K562 (cell line): Measurements from ENCODE around the gene BRME1. TPM values are rescaled to one million over a fixed set of nuclear protein-coding genes. Genes with fewer than 3 reads are reported as not detected.

Source experiments
- ATAC-seq: fragments of 200-7000 bp; cut with Tn5 transposase; 3 replicates; pipeline ENCODE4 v1.9.1; 2020; ENCODE audit warnings: moderate library complexity
- BruUV-seq: library from RNA; stranded (reverse); fragments of 400-500 nt; replicated peaks from 2 replicates; lab custom pipeline; 2021; lab: Mats Ljungman, UMichigan
- CTCF ChIA-PET: fragments of 300-600 bp; formaldehyde crosslinking; extraction: SDS; loops from one replicate; lab custom pipeline; 2021; ENCODE audit warnings: low intra/inter-chr PET ratio; lab: Yijun Ruan, JAX
- POLR2A ChIA-PET: fragments of 300-600, 350-650 bp; sonication (Branson Sonifier 250); formaldehyde crosslinking; extraction: SDS; loops from one replicate; lab custom pipeline; 2021; ENCODE audit warnings: antibody characterized with exemption, inconsistent platforms; lab: Yijun Ruan, JAX
- DNase-seq, 4 experiments: peaks; one replicate each; pipeline versions ENCODE4 v3.0.0 to v3.0.0-alpha.2; 2011 to 2018; ENCODE audit warnings: low spot score in 3 of 4, mixed read lengths in 3 of 4; ENCODE audit errors: extremely low read depth in 1 of 4
- FAIRE-seq: peaks from 2 replicates; lab custom pipeline; 2011; peaks lifted over from hg19 to GRCh38; lab: Jason Lieb, UNC
- H2AFZ ChIP-seq: 2 replicates; pipeline ENCODE4 v1.6.0; 2011; ENCODE audit warnings: low read depth, low read length, control low read depth, inconsistent platforms
- H3K27ac ChIP-seq: fragments of 200-600 bp; 3 replicates; pipeline ENCODE4 v1.8.0; 2011; ENCODE audit warnings: low read depth, mild to moderate bottlenecking, control low read depth, inconsistent platforms, low read length, moderate library complexity, mixed read lengths; ENCODE audit errors: extremely low read depth
- H3K27me3 ChIP-seq, 2 experiments: fragments of 300-600 bp in 1 of 2; 2 replicates in 1 of 2; 3 replicates in 1 of 2; pipeline versions ENCODE4 v1.6.0 to v1.8.0; 2011; ENCODE audit warnings: inconsistent platforms in 2 of 2, low read length in 2 of 2, mild to moderate bottlenecking in 1 of 2, mixed read lengths in 1 of 2, moderate library complexity in 1 of 2; ENCODE audit not compliant: control insufficient read depth in 2 of 2, insufficient read depth in 2 of 2
- H3K36me3 ChIP-seq: fragments of 300-600 bp; 3 replicates; pipeline ENCODE4 v1.8.0; 2011; ENCODE audit warnings: mild to moderate bottlenecking, low read length, inconsistent platforms; ENCODE audit not compliant: control insufficient read depth, insufficient read depth
- H3K4me1 ChIP-seq, 2 experiments: fragments of 200-600 bp in 1 of 2; replicated peaks in 1 of 2; 2 replicates in 1 of 2; 3 replicates in 1 of 2; pipeline versions ENCODE4 v1.5.1 to v1.8.0; 2011; ENCODE audit warnings: inconsistent platforms in 2 of 2, low read length in 2 of 2, mild to moderate bottlenecking in 1 of 2, mixed read lengths in 1 of 2, moderate library complexity in 1 of 2; ENCODE audit not compliant: control insufficient read depth in 2 of 2, insufficient read depth in 2 of 2
- H3K4me2 ChIP-seq: 2 replicates; pipeline ENCODE4 v1.6.1; 2011; ENCODE audit warnings: low read length, control low read depth, inconsistent platforms, mixed read lengths; ENCODE audit not compliant: insufficient read depth
- H3K4me3 ChIP-seq: fragments of 200-600 bp; sonication (generic), shearing (Covaris generic); 2 replicates; pipeline ENCODE4 v1.5.1; 2016; ENCODE audit warnings: control low read depth, inconsistent platforms
- H3K79me2 ChIP-seq: fragments of 200-600 bp; 3 replicates; pipeline ENCODE4 v1.8.0; 2011; ENCODE audit warnings: low read length, inconsistent platforms; ENCODE audit not compliant: control insufficient read depth, insufficient read depth
- H3K9ac ChIP-seq, 2 experiments: 2 replicates each; pipeline versions ENCODE4 v1.6.0 to v1.6.1; 2011; ENCODE audit warnings: low read depth in 2 of 2, low read length in 2 of 2, control low read depth in 1 of 2, inconsistent platforms in 1 of 2, mild to moderate bottlenecking in 1 of 2, mixed read lengths in 1 of 2; ENCODE audit not compliant: insufficient read depth in 1 of 2
- H3K9me1 ChIP-seq: one replicate; pipeline ENCODE4 v1.6.0; 2011; ENCODE audit warnings: inconsistent platforms, mild to moderate bottlenecking, low read length, moderate library complexity; ENCODE audit not compliant: control insufficient read depth, insufficient read depth
- H3K9me3 ChIP-seq: replicated peaks from 2 replicates; pipeline ENCODE4 v1.5.1; 2011; ENCODE audit warnings: low read depth, low read length, inconsistent platforms; ENCODE audit not compliant: control insufficient read depth, insufficient read depth
- H4K20me1 ChIP-seq: replicated peaks from 2 replicates; pipeline ENCODE4 v1.6.1; 2011; ENCODE audit warnings: low read length, inconsistent platforms, mixed read lengths; ENCODE audit not compliant: control insufficient read depth, insufficient read depth
- ARID2 ChIP-seq: fragments of 450-650 bp; IDR thresholded peaks from 2 replicates; pipeline ENCODE4 v1.6.1; 2017; ENCODE audit warnings: antibody characterized with exemption, mild to moderate bottlenecking
- CAMTA2 ChIP-seq: fragments of 250-450 bp; sonication (Bioruptor Pico); conservative IDR thresholded peaks from 2 replicates; pipeline ENCODE4 v1.5.1; 2022
- CREB1 ChIP-seq, 2 experiments: sonication (generic) in 1 of 2; formaldehyde crosslinking in 1 of 2; IDR thresholded peaks; 2 replicates each; pipeline versions ENCODE4 v1.6.1 to v1.8.0; 2012 to 2022; ENCODE audit warnings: inconsistent platforms in 1 of 2, mild to moderate bottlenecking in 1 of 2, missing genetic modification reagents in 1 of 2, moderate library complexity in 1 of 2
- EGR1 ChIP-seq: fragments of 450-650 bp; conservative IDR thresholded peaks from 2 replicates; pipeline ENCODE4 v1.6.1; 2017; ENCODE audit warnings: mild to moderate bottlenecking
- FOSL1 ChIP-seq: fragments of 200-800 bp; sonication (Bioruptor generic); conservative IDR thresholded peaks from 2 replicates; pipeline ENCODE4 v1.6.1; 2016; ENCODE audit warnings: missing genetic modification characterization, missing compliant biosample characterization
- GABPB1 ChIP-seq: sonication (generic); formaldehyde crosslinking; IDR thresholded peaks from 2 replicates; pipeline ENCODE4 v1.8.0; 2022; ENCODE audit warnings: mild to moderate bottlenecking, missing genetic modification reagents
- HNRNPH1 ChIP-seq: fragments of 200-400 bp; formaldehyde crosslinking; optimal IDR thresholded peaks from 2 replicates; pipeline ENCODE3; 2017; ENCODE audit warnings: low read depth, mild to moderate bottlenecking, low read length, moderate library complexity
- MAFK ChIP-seq: IDR thresholded peaks from 2 replicates; pipeline ENCODE4 v1.6.1; 2011; ENCODE audit warnings: low read length, improper control_type of control experiment
- POLR2G ChIP-seq: fragments of 200-400 bp; formaldehyde crosslinking; IDR thresholded peaks from 2 replicates; pipeline ENCODE4 v1.6.1; 2017; ENCODE audit warnings: low read depth, mild to moderate bottlenecking, antibody characterized with exemption, low read length, moderate library complexity
- PTRF ChIP-seq: fragments of 450-650 bp; IDR thresholded peaks from 2 replicates; pipeline ENCODE4 v1.6.1; 2016; ENCODE audit warnings: mild to moderate bottlenecking, missing genetic modification characterization, missing compliant biosample characterization
- SIRT6 ChIP-seq: IDR thresholded peaks from one replicate; pipeline ENCODE4 v1.6.1; 2012; ENCODE audit warnings: low read depth, mild to moderate bottlenecking, control low read depth, inconsistent platforms, low read length, moderate library complexity
- SP1 ChIP-seq: sonication (generic); formaldehyde crosslinking; IDR thresholded peaks from 2 replicates; pipeline ENCODE4 v1.8.1; 2022; ENCODE audit warnings: mild to moderate bottlenecking, missing genetic modification reagents
- ZFX ChIP-seq: sonication (generic); formaldehyde crosslinking; IDR thresholded peaks from 2 replicates; pipeline ENCODE4 v1.8.0; 2022; ENCODE audit warnings: mild to moderate bottlenecking, missing genetic modification reagents, moderate library complexity
- ZNF239 ChIP-seq: fragments of 250-450 bp; sonication (Bioruptor Pico); IDR thresholded peaks from 2 replicates; pipeline ENCODE4 v1.4.0; 2020; ENCODE audit warnings: mild to moderate bottlenecking
- ZNF589 ChIP-seq: fragments of 200-800 bp; sonication (Bioruptor generic); IDR thresholded peaks from 2 replicates; pipeline ENCODE4 v1.6.1; 2016; ENCODE audit warnings: low read depth, missing genetic modification characterization, missing compliant biosample characterization
- WGBS: fragments of 100-300 bp; shearing (Covaris generic); methylation state at CpG from one replicate; pipeline ENCODE4 v1.1.6; 2016; ENCODE audit warnings: low coverage, mixed read lengths; ENCODE audit not compliant: insufficient coverage; ENCODE audit errors: missing lambda C conversion rate; 5-methylcytosine and 5-hydroxymethylcytosine counted together
- in situ Hi-C: fragments of 300-500 bp; cut with MboI; formaldehyde crosslinking; loops from 4 replicates; pipeline ENCODE4 v1.15.0; 2018; ENCODE audit warnings: inconsistent platforms, mixed read lengths
- intact Hi-C: fragments of 100-400 bp; cut with micrococcal nuclease; formaldehyde crosslinking; loops from 2 replicates; pipeline ENCODE4 v1.14.2; 2022
- polyA plus RNA-seq, 8 experiments: library from polyadenylated mRNA; depleted of rRNA in 4 of 8; stranded (reverse) in 5 of 8; unstranded in 3 of 8; fragments of >200 nt; fragmentation: Nextera tagmentation in 2 of 8; fragmentation: Illumina TruSeq in 1 of 8; extraction: Ambion mirVana in 2 of 8; extraction: Trizol in 1 of 8; gene quantifications; 2 replicates each; pipeline versions ENCODE4 v1.2.1 to v1.2.3, GENCODE V29; 2011 to 2014; ENCODE audit warnings: inconsistent platforms in 1 of 8, missing spikeins in 1 of 8
- total RNA-seq, 7 experiments: library from RNA; depleted of rRNA in 6 of 7; stranded (reverse); fragments of >200 nt in 6 of 7; fragmentation: Illumina TruSeq in 2 of 7; extraction: Trizol in 2 of 7; gene quantifications; 2 replicates each; pipeline versions ENCODE4 v1.2.1 to v1.2.3, GENCODE V29; 2011 to 2021; ENCODE audit warnings: low replicate concordance in 1 of 7
- TF ChIP-seq, protein P1 (sequence below): fragments of 200-800 bp; sonication (Bioruptor generic); IDR thresholded peaks from 2 replicates; pipeline ENCODE4 v1.6.1; 2017; ENCODE audit warnings: missing genetic modification characterization, missing compliant biosample characterization
- TF ChIP-seq, protein P2 (sequence below): fragments of 250-450 bp; sonication (Bioruptor Pico); IDR thresholded peaks from 2 replicates; pipeline ENCODE4 v1.8.0; 2022; ENCODE audit warnings: moderate library complexity, mild to moderate bottlenecking, inconsistent platforms
- TF ChIP-seq, protein P3 (sequence below): fragments of 250-450 bp; sonication (Bioruptor Pico); IDR thresholded peaks from 2 replicates; pipeline ENCODE4 v1.4.0; 2020; ENCODE audit warnings: mild to moderate bottlenecking

BRME1 gene
- total and polyA plus RNA-seq, 9 of the 15 experiments (the other 6 are each of a cell fraction or from before 2014, with no cell fraction given): 0.75 to 6.1 (median 3.6) TPM

DNA sequence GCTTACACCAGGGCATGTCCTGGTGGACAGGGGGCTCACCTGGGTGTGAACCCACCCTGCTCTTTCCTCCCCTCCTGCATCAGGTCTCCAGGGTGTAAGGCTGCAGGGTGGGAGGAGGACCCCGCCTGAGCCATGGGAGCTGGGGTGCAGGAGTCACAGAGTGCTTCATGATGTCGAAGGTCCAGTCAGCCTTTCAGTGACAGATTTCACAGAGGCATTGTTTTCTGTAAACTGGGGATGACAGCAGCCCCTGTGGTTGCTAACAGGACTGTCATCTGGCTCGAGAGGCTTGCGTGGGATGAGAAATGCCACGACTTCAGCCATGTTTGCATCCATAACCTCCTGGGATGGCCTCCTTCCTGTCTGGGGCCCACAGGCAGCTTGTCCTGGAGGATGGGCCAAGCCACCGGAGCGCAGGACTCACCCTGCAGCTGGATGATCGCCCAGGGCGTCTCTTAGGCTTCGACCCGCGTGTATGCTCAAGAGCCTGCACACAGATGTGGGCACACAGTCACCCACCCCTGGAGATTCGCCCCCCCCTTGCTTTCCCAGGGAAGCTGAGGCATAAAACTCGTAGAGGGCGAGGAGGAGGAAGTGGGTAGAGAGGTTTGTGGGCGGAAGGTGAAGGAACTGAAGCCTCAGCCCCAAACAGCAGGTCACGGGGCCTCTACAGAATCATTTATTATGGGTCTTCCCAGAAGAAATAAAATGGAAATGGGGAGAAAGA is 24.1 kb downstream of the BRME1 start:
- no peaks in the 10 kb centered on the region for H3K9me1 ChIP-seq
- ATAC-seq (no peak), FAIRE-seq (peak; percentile 65), DNase-seq (no peak)
- H3K4me2 ChIP-seq: no peak overlapping the region
- POLR2A ChIA-PET: interaction anchor here (0.6 to 2.1 kb wide), 3 partner anchors 20 to 150 kb away, joined by 3 to 5 read pairs (median 4); partner anchors contain the start of gene IL27RA
- CTCF ChIA-PET: no interaction called here
- peaks cover 17 to 63% of the 10 kb centered on the region in 2 experiments for H3K4me1 ChIP-seq
- no peaks in the 10 kb centered on the region for H4K20me1 ChIP-seq
- no peaks in the 10 kb centered on the region for H3K9me3 ChIP-seq
- H2AFZ ChIP-seq: peak overlapping the region; percentile 67; the same call in 1 of the 2 replicates
- no peaks in the 10 kb centered on the region for H3K36me3 ChIP-seq
- WGBS: 48% methylated on average over 13 of the region's 17 CpGs
- no TSS peak for BruUV-seq
- H3K4me3 ChIP-seq: no peak overlapping the region
- H3K27me3 ChIP-seq: no peaks in the 10 kb centered on the region; a peak in 1 of 5 replicates
- H3K79me2 ChIP-seq: no peaks in the 10 kb centered on the region
- peak overlapping the region in 1 of 2 experiments; percentile 86; a peak in 3 of 4 replicates for H3K9ac ChIP-seq
- in situ Hi-C loops (loop anchor here (5.0 kb wide), 1 partner anchor 190 kb away; the partner anchor contains the start of gene MISP3), intact Hi-C loops (loop anchor here (5.0 kb wide), 1 partner anchor 465 kb away; no protein-coding TSS in a partner anchor)
- H3K27ac ChIP-seq: peak overlapping the region; percentile 43; the same call in 1 of the 3 replicates
- TF ChIP-seq EGR1 (no peak), ZNF239 (CRISPR knock-in tag) (no peak), FOSL1 (tag) (no peak), ZNF589 (CRISPR knock-in tag) (no peak), ZFX (CRISPR knock-in tag) (peak; percentile 13; the same call in 1 of the 2 replicates), SIRT6 (no peak), ARID2 (no peak), SP1 (CRISPR knock-in tag) (0 out of 2 replicates have a peak, but pooled peaks have one; percentile 36), CREB1 (IDR thresholded peaks at IDR 0.05) (no peak), CREB1 (CRISPR knock-in tag; IDR thresholded peaks at IDR 0.05) (no peak), PTRF (tag) (no peak), GABPB1 (CRISPR knock-in tag) (no peak), CAMTA2 (CRISPR knock-in tag) (no peak), HNRNPH1 (no peak), MAFK (no peak), POLR2G (no peak)
- TF ChIP-seq, protein P1, sequence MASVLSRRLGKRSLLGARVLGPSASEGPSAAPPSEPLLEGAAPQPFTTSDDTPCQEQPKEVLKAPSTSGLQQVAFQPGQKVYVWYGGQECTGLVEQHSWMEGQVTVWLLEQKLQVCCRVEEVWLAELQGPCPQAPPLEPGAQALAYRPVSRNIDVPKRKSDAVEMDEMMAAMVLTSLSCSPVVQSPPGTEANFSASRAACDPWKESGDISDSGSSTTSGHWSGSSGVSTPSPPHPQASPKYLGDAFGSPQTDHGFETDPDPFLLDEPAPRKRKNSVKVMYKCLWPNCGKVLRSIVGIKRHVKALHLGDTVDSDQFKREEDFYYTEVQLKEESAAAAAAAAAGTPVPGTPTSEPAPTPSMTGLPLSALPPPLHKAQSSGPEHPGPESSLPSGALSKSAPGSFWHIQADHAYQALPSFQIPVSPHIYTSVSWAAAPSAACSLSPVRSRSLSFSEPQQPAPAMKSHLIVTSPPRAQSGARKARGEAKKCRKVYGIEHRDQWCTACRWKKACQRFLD (CRISPR knock-in tag): no peak
- TF ChIP-seq, protein P2, sequence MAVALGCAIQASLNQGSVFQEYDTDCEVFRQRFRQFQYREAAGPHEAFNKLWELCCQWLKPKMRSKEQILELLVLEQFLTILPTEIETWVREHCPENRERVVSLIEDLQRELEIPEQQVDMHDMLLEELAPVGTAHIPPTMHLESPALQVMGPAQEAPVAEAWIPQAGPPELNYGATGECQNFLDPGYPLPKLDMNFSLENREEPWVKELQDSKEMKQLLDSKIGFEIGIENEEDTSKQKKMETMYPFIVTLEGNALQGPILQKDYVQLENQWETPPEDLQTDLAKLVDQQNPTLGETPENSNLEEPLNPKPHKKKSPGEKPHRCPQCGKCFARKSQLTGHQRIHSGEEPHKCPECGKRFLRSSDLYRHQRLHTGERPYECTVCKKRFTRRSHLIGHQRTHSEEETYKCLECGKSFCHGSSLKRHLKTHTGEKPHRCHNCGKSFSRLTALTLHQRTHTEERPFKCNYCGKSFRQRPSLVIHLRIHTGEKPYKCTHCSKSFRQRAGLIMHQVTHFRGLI: no peak
- TF ChIP-seq, protein P3, sequence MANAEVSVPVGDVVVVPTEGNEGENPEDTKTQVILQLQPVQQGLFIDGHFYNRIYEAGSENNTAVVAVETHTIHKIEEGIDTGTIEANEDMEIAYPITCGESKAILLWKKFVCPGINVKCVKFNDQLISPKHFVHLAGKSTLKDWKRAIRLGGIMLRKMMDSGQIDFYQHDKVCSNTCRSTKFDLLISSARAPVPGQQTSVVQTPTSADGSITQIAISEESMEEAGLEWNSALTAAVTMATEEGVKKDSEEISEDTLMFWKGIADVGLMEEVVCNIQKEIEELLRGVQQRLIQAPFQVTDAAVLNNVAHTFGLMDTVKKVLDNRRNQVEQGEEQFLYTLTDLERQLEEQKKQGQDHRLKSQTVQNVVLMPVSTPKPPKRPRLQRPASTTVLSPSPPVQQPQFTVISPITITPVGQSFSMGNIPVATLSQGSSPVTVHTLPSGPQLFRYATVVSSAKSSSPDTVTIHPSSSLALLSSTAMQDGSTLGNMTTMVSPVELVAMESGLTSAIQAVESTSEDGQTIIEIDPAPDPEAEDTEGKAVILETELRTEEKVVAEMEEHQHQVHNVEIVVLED (CRISPR knock-in tag): no peak
